ENCODE data around the gene BLNK. TPM values are rescaled to one million over a fixed set of nuclear protein-coding genes. Genes with fewer than 3 reads are reported as not detected.

The BLNK gene
- total and polyA plus RNA-seq, 2 experiments from 2014 or later = 0.32 TPM; not detected in 1

DNA sequence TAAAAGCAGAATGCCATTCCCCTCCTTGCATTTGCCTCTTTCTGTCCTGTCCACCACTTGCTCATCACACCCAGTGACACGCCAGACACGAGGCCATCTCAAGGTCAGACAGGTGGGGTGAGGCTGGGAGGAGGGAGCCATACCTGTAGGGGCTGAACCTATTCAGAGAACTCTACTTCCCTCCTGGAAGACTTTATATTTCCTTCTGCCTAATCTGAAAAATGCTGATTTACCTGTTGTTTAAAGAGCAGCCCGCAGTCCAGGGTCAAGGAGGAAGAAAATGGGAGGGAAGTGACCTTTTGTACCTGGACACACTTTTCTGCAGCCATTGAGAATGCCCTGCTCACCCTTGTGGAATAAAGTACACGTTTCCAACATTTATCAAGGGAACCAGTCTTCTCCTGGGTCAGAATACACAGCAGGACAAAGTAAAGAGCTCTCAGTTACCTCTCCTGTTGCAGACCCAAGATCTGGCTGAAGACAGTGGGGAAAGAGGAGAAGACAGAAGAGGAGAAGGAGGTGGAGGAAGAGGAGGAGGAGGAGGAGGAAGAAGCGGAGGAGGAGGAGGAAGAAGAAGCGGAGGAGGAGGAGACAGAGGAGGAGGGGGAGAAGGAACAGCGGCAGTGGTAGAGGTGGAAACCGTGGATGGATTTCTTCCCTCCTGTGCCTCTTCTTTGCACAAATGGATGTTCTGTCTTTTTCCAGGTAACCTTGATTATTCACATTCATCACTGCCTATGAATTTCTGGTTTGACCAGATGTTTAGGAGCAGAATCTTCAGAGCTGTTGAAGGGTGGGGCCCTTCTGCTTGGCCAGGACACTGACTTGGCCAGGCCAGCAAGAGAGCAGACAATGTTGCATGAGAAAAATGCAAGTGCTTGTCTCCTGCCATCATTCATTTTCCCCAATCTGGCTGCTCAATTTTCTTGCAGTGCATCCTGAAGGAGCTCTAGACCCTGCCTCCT is 1.2 kb upstream of the BLNK start:
- no peaks in the 10 kb centered on the region for H3K9me3 ChIP-seq (ENCODE audit: low read depth)
- H3K36me3 ChIP-seq = no peaks in the 10 kb centered on the region
- no peak for DNase-seq (ENCODE audit: low read depth in 1 of 2, low spot score in 1 of 2)
- peaks cover 8% of the 10 kb centered on the region for H3K4me1 ChIP-seq (ENCODE audit: low read depth)
- no peak for TF ChIP-seq CTCF (IDR thresholded peaks at IDR 0.05; ENCODE audit: low read depth, low read length)
- H3K4me3 ChIP-seq = no peak overlapping the region
- no peaks in the 10 kb centered on the region for H3K27me3 ChIP-seq
- no peak overlapping the region for H3K27ac ChIP-seq

GRCh38 chr10:96270571-96270970 is 798 bp downstream of the BLNK start:
- no peak overlapping the region for H3K27ac ChIP-seq
- no peak for TF ChIP-seq CTCF (IDR thresholded peaks at IDR 0.05; ENCODE audit: low read depth, low read length)
- H3K4me3 ChIP-seq = no peak overlapping the region
- H3K36me3 ChIP-seq = no peaks in the 10 kb centered on the region
- no peak for DNase-seq (ENCODE audit: low read depth in 1 of 2, low spot score in 1 of 2)
- H3K4me1 ChIP-seq (ENCODE audit: low read depth) = peaks cover 8% of the 10 kb centered on the region
- no peaks in the 10 kb centered on the region for H3K27me3 ChIP-seq
- H3K9me3 ChIP-seq (ENCODE audit: low read depth) = no peaks in the 10 kb centered on the region

DNA sequence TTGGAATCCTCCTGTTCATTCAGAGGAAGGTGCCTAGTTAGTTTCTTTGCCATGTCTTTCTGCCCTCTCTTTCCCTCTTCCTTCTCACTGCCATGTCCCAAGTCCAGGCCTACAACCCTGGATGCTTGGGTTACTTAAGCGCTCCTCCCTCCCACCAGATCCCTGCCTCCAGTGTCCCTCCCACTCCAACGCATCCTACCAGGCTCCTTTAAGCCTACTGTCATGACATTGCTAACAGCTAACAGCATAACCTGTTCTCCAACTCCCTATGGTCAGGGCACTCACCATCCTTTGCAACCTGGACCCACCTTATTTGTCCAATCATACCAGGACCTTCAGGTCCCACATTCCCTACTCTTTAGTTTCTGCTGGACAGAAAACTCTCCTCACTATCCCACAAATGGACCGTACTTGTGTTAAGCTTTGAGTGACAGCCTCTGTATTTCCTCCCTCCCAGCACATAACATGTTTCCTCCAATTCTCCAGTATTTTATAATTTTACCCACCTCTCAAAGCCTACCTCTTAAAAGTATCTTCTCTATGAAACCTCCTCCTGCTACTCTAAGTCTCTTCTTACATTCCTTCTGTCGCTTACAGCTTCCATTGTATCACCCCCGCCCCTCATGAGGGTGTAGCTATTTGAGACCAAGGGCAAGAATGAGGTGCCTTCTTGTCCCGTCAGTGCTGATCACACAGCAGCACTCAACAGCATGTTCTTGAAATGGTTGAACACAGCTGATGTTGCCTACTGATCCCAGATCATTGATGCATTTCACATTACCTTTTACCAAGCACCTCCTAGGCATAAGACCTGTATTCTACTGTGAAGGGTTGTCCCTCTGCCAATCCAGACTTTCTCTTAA is 1.7 kb downstream of the BLNK start:
- DNase-seq (ENCODE audit: low read depth in 1 of 2, low spot score in 1 of 2) = no peak
- Histone ChIP-seq H3K27me3 (no peaks in the 10 kb centered on the region), H3K9me3 (ENCODE audit: low read depth) (no peaks in the 10 kb centered on the region), H3K36me3 (no peaks in the 10 kb centered on the region), H3K4me1 (ENCODE audit: low read depth) (peaks cover 8% of the 10 kb centered on the region), H3K4me3 (no peak overlapping the region), H3K27ac (no peak overlapping the region)
- TF ChIP-seq CTCF (IDR thresholded peaks at IDR 0.05; ENCODE audit: low read depth, low read length) = no peak

GRCh38 chr10:96268341-96268909 is 2.9 kb downstream of the BLNK start:
- H3K4me3 ChIP-seq = no peak overlapping the region
- no peaks in the 10 kb centered on the region for H3K27me3 ChIP-seq
- no peak overlapping the region for H3K27ac ChIP-seq
- no peak for TF ChIP-seq CTCF (IDR thresholded peaks at IDR 0.05; ENCODE audit: low read depth, low read length)
- peaks cover 8% of the 10 kb centered on the region for H3K4me1 ChIP-seq (ENCODE audit: low read depth)
- no peaks in the 10 kb centered on the region for H3K36me3 ChIP-seq
- DNase-seq (ENCODE audit: low read depth in 1 of 2, low spot score in 1 of 2) = no peak
- no peaks in the 10 kb centered on the region for H3K9me3 ChIP-seq (ENCODE audit: low read depth)

DNA sequence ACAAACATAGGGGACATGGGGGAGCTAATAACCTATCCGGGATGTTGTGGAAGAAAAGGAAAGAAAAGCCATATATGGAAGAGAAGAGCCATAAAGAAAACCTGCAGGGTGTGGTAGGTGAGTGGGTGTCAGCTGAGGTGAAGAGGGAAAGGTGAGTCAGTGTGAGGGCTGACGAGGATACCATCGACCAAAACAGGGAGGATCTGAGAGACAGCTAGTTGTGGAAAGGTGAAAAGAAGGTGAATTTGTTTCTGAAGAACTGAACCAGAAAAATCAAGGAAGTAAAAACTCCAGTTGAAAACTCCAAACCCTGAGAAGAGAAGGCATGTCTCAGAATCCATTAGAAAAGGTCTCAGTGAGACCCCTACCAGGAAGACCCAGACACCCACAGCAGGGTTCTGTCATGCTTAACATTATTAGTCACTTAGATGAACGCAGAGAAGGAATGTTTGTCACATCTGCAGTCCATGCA is 4.1 kb downstream of the BLNK start:
- no peak overlapping the region for H3K27ac ChIP-seq

More for the DNA sequence above, 4.1 kb downstream of the BLNK start:
- no peaks in the 10 kb centered on the region for H3K36me3 ChIP-seq
- H3K27me3 ChIP-seq = no peaks in the 10 kb centered on the region
- DNase-seq (ENCODE audit: low read depth in 1 of 2, low spot score in 1 of 2) = no peak
- no peaks in the 10 kb centered on the region for H3K9me3 ChIP-seq (ENCODE audit: low read depth)
- no peak overlapping the region for H3K4me3 ChIP-seq
- peaks cover 8% of the 10 kb centered on the region for H3K4me1 ChIP-seq (ENCODE audit: low read depth)
- no peak for TF ChIP-seq CTCF (IDR thresholded peaks at IDR 0.05; ENCODE audit: low read depth, low read length)

Data from cardiac muscle cell (in vitro differentiated cells and primary cell).